HL-60/S4 treated with retinoic acid at 250 ng/mL for 4 days and 3 days (cell line): ENCODE data around the gene KCTD6.

ENCODE experiments used
- in situ Hi-C: fragments of 300-500 bp; cut with MboI; formaldehyde crosslinking; loops from 2 replicates; pipeline ENCODE4 v1.7.0; 2022; ENCODE audit warnings: low sequenced_read_pairs

Gene KCTD6

GRCh38 chr3:58522759-58523425 lies 31.0 kb downstream of the KCTD6 start:
- in situ Hi-C loops, result no loop called here

GRCh38 chr3:58524326-58524888 lies 32.5 kb downstream of the KCTD6 start:
- in situ Hi-C loops, result no loop called here

- in situ Hi-C loops, result loop anchor here (25.0 kb wide), 1 partner anchor 214 kb away; the partner anchor contains the start of genes HTD2 and RPP14
Observed at GRCh38 chr3:58526515-58526957, 34.6 kb downstream of the KCTD6 start.

- in situ Hi-C loops, result loop anchor here (25.0 kb wide), 1 partner anchor 215 kb away; the partner anchor contains the start of genes HTD2 and RPP14
Observed at GRCh38 chr3:58527440-58527839, 35.5 kb downstream of the KCTD6 start.

- in situ Hi-C loops, result loop anchor here (25.0 kb wide), 1 partner anchor 216 kb away; the partner anchor contains the start of genes HTD2 and RPP14
Observed at GRCh38 chr3:58528629-58529028, 36.7 kb downstream of the KCTD6 start.

GRCh38 chr3:58529516-58530353 lies 37.8 kb downstream of the KCTD6 start:
- in situ Hi-C loops, result loop anchor here (25.0 kb wide), 1 partner anchor 217 kb away; the partner anchor contains the start of genes HTD2 and RPP14

- in situ Hi-C loops, result loop anchor here (25.0 kb wide), 1 partner anchor 218 kb away; the partner anchor contains the start of genes HTD2 and RPP14
Observed at GRCh38 chr3:58530354-58530865, 38.5 kb downstream of the KCTD6 start.

GRCh38 chr3:58531555-58531954 lies 39.7 kb downstream of the KCTD6 start:
- in situ Hi-C loops, result loop anchor here (25.0 kb wide), 1 partner anchor 219 kb away; the partner anchor contains the start of genes HTD2 and RPP14

- in situ Hi-C loops, result loop anchor here (25.0 kb wide), 1 partner anchor 220 kb away; the partner anchor contains the start of genes HTD2 and RPP14
Observed at GRCh38 chr3:58531956-58532355, 40.1 kb downstream of the KCTD6 start.

- in situ Hi-C loops, result loop anchor here (25.0 kb wide), 1 partner anchor 221 kb away; the partner anchor contains the start of genes HTD2 and RPP14
Observed at GRCh38 chr3:58532794-58533220, 40.9 kb downstream of the KCTD6 start.

GRCh38 chr3:58534592-58535494 lies 42.9 kb downstream of the KCTD6 start:
- in situ Hi-C loops, result loop anchor here (25.0 kb wide), 1 partner anchor 223 kb away; the partner anchor contains the start of genes HTD2 and RPP14

GRCh38 chr3:58535531-58536500 lies 43.9 kb downstream of the KCTD6 start:
- in situ Hi-C loops, result loop anchor here (25.0 kb wide), 1 partner anchor 224 kb away; the partner anchor contains the start of genes HTD2 and RPP14

GRCh38 chr3:58536501-58537411 lies 44.9 kb downstream of the KCTD6 start, which contains the start of gene ACOX2:
ACOX2 (minus strand) TSS chr3:58537190; CDS start chr3:58535106, 2,084 bp downstream.
- in situ Hi-C loops, result loop anchor here (25.0 kb wide), 1 partner anchor 224 kb away; the partner anchor contains the start of genes HTD2 and RPP14

GRCh38 chr3:58537412-58538301 lies 45.8 kb downstream of the KCTD6 start:
- in situ Hi-C loops, result loop anchor here (25.0 kb wide), 1 partner anchor 225 kb away; the partner anchor contains the start of genes HTD2 and RPP14

- in situ Hi-C loops, result loop anchor here (25.0 kb wide), 1 partner anchor 227 kb away; the partner anchor contains the start of genes HTD2 and RPP14
Observed at GRCh38 chr3:58539626-58540025, 47.7 kb downstream of the KCTD6 start.
